ENCODE data around the gene EGR4.

Gene EGR4

DNA sequence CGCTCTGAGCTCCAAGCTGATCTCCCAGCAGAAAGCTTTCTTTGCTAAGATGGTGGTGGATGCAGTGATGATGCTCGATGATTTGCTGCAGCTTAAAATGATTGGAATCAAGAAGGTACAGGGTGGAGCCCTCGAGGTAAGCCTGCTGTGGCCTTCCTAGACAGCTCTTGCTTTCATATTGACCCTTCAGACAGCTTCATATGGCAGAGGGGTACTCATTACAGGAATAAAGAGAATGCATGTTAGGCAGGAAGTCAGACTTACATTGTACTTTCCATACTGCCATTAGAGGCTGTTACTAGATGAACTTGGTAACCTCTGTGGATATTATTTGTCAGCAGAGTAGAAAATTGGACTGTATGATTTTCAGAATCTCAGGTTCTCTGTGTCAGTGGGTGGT lies 48.8 kb downstream of the EGR4 start:
- no peak for DNase-seq

- DNase-seq, result peak; percentile 42
Measured at GRCh38 chr2:73243884-73244570, 49.3 kb downstream of the EGR4 start.

All from NCI-H524 treated with DMSO at 0.1 percent for 48 hours (cell line).